ENCODE measurements around the gene CYTH4.

DNA sequence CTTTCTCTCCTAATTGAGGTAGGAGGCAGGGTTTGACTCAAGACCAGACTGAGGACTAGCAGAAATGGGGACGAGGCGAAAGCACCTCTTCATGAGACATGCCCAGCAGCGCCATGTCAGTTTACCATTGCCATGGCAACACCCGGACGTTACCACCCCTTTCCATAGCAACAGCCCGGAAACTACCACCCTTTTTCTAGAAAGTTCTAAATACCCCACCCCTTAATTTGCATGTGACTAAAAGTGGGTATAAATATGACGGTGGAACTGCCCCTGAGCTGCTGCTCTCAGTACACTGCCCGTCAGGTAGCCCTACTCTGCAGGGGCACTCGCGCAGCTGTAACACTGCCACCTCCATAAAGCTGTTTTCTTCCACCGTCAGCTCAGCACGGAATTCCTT, 32.3 kb upstream of the CYTH4 start:
- TF ChIP-seq, protein P1, sequence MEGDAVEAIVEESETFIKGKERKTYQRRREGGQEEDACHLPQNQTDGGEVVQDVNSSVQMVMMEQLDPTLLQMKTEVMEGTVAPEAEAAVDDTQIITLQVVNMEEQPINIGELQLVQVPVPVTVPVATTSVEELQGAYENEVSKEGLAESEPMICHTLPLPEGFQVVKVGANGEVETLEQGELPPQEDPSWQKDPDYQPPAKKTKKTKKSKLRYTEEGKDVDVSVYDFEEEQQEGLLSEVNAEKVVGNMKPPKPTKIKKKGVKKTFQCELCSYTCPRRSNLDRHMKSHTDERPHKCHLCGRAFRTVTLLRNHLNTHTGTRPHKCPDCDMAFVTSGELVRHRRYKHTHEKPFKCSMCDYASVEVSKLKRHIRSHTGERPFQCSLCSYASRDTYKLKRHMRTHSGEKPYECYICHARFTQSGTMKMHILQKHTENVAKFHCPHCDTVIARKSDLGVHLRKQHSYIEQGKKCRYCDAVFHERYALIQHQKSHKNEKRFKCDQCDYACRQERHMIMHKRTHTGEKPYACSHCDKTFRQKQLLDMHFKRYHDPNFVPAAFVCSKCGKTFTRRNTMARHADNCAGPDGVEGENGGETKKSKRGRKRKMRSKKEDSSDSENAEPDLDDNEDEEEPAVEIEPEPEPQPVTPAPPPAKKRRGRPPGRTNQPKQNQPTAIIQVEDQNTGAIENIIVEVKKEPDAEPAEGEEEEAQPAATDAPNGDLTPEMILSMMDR (IDR thresholded peaks at IDR 0.05) = no peak
- TF ChIP-seq POLR2A (IDR thresholded peaks at IDR 0.05) = no peak
